Activated gamma-delta T cell treated with anti-CD3 and anti-CD28 coated beads, Interleukin-2, amount 50 U/mL, for 16 hours (primary cell): Measurements from ENCODE around the gene GTF2H4.

Experiments used
- DNase-seq: peaks from one replicate; pipeline ENCODE4 v3.0.0-alpha.2; 2020; ENCODE audit warnings: low read depth

The GTF2H4 gene

DNA sequence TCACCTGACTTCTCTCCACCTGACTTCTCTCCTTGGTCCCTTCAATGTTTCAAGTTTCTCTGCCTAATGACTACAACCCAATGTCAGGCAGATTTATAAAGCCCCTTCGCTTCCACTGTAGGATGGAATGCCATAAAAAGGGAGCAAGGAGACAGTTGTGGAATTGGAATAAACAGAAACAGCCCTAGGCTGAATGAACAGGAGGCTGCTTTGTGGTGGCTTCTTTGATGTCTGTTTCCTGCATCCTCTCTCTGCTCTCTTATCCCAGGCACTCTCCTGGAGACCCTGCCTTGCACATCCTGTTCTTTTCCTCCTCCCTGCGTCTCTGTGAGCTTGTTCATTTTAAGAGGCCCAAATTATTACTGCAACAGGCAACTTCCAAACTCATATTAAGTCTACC, 49.7 kb downstream of the GTF2H4 start:
- DNase-seq, result no peak

DNA sequence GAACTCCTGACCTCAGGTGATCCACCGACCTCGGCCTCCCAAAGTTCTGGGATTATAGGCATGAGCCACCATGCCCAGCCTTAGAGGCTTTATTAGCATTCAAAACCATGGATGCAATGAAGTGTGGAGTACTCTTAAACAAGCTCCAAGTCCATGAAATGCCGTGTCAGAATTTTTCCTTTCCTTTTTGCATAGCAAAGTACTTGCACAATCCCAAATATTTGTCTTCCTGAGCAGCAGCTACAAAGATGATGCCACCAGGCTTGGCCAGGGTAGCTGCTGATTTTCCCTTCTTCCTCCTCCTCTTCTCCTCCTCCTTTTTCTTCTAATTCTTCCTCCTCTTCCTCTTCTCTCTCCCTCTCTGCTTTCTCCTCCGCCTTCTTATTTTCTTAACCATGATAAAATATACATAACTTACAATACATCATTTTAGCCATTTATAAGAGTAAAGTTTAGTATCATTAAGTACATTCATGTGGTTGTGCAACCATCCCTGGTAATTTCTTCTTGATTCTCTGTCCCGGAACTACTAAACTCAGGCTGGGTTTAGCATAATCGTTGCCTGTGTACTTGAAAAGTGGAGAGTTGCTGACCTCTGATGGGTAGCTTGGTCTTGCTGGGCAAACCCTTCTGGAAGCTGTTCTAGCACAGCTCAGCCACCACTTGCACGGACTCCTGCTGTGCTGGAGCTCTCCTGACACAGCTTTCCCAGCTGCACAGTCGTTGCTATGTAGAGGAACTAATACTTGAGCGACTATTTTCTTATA, 53.1 kb downstream of the GTF2H4 start:
- DNase-seq, result no peak

DNA sequence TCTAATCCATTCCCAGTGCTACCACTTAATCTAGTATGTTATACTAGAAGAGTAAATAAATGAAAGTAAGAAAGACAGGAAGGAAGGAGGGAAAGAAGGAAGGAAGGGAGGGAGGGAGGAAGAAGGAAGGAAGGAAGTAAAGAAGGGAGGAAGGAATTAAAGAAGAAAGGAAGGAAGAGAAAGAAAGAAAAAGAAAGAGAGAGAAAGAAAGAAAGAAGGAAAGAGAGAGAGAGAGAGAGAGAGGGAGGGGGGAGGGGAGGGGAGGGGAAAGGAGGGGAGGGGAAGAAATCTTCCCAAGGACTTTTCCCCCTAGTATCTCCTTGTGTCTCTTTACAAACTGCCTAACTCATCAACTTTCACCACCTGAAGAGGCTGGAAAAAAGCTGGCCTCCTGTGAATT, 54.7 kb downstream of the GTF2H4 start:
- DNase-seq, result no peak

DNA sequence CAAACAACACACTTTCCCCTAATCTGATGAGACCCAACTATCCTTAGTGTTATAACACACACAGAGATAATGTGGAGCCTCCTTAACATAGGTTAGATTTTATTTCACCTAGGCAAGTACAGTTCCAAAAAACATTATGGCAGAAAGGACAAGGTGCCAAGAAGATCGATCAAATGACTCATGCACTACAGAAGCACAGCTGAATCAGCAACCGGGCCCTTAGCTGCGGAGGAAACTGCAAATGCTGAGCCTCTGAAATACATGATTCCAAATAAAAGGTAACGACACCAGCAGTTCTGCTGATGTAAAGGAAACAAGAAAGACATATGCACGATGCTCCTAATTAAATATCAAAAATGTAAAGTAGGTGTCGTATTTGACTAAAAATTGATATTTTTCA, 55.6 kb downstream of the GTF2H4 start:
- DNase-seq, result no peak
